K562 (cell line): ENCODE data around the gene LRRC15. TPM values are rescaled to one million over a fixed set of nuclear protein-coding genes. Genes with fewer than 3 reads are reported as not detected.

Experiments
- ATF7 ChIP-seq: fragments of 450-650 bp; IDR thresholded peaks from 2 replicates; pipeline ENCODE4 v1.7.1; 2014; ENCODE audit warnings: mild to moderate bottlenecking, moderate library complexity
- BHLHE40 ChIP-seq: IDR thresholded peaks from 2 replicates; pipeline ENCODE4 v1.6.1; 2011; ENCODE audit warnings: low read length, improper control_type of control experiment
- GTF2F1 ChIP-seq: IDR thresholded peaks from 2 replicates; pipeline ENCODE4 v1.6.1; 2011; ENCODE audit warnings: low read depth, low read length, improper control_type of control experiment
- KHSRP ChIP-seq: fragments of 450-650 bp; IDR thresholded peaks from 2 replicates; pipeline ENCODE4 v1.6.1; 2017
- L3MBTL2 ChIP-seq: fragments of 450-650 bp; IDR thresholded peaks from 2 replicates; pipeline ENCODE4 v1.6.1; 2016; ENCODE audit warnings: mild to moderate bottlenecking, moderate library complexity
- MEF2A ChIP-seq: IDR thresholded peaks from 2 replicates; pipeline ENCODE4 v1.6.1; 2011; ENCODE audit warnings: low read depth, mild to moderate bottlenecking, low read length, moderate library complexity; ENCODE audit not compliant: control insufficient read depth
- MLLT1 ChIP-seq, 2 experiments: fragments of 450-650 bp; IDR thresholded peaks; 2 replicates each; pipeline ENCODE4 v1.6.1; 2016
- PATZ1 ChIP-seq: fragments of 250-450 bp; sonication (Bioruptor Pico); IDR thresholded peaks from 2 replicates; pipeline ENCODE4 v1.5.0; 2020; ENCODE audit warnings: mild to moderate bottlenecking, borderline replicate concordance
- PHF20 ChIP-seq: fragments of 450-650 bp; IDR thresholded peaks from 2 replicates; pipeline ENCODE4 v1.6.1; 2018; ENCODE audit not compliant: partially characterized antibody
- PRMT5 ChIP-seq: sonication (generic); formaldehyde crosslinking; IDR thresholded peaks from 2 replicates; pipeline ENCODE4 v1.5.0; 2020; ENCODE audit warnings: missing genetic modification reagents
- RFX5 ChIP-seq: IDR thresholded peaks from 2 replicates; pipeline ENCODE4 v1.6.1; 2011; ENCODE audit warnings: low read depth, mild to moderate bottlenecking, improper control_type of control experiment, low read length
- SMARCA4 ChIP-seq: fragments of 450-650 bp; IDR thresholded peaks from 2 replicates; pipeline ENCODE4 v1.6.1; 2016
- SMARCE1 ChIP-seq: fragments of 450-650 bp; IDR thresholded peaks from 2 replicates; pipeline ENCODE4 v1.7.1; 2016; ENCODE audit warnings: mild to moderate bottlenecking
- TAF9B ChIP-seq: fragments of 450-650 bp; IDR thresholded peaks from 2 replicates; pipeline ENCODE4 v1.6.1; 2018; ENCODE audit warnings: mild to moderate bottlenecking; ENCODE audit not compliant: partially characterized antibody
- U2AF1 ChIP-seq: fragments of 200-400 bp; formaldehyde crosslinking; optimal IDR thresholded peaks from 2 replicates; pipeline ENCODE3; 2017; ENCODE audit warnings: mild to moderate bottlenecking, low read depth, low read length, moderate library complexity
- polyA plus RNA-seq, 8 experiments: library from polyadenylated mRNA; depleted of rRNA in 4 of 8; stranded (reverse) in 5 of 8; unstranded in 3 of 8; fragments of >200 nt; fragmentation: Nextera tagmentation in 2 of 8; fragmentation: Illumina TruSeq in 1 of 8; extraction: Ambion mirVana in 2 of 8; extraction: Trizol in 1 of 8; gene quantifications; 2 replicates each; pipeline versions ENCODE4 v1.2.1 to v1.2.3, GENCODE V29; 2011 to 2014; ENCODE audit warnings: inconsistent platforms in 1 of 8, missing spikeins in 1 of 8
- total RNA-seq, 7 experiments: library from RNA; depleted of rRNA in 6 of 7; stranded (reverse); fragments of >200 nt in 6 of 7; fragmentation: Illumina TruSeq in 2 of 7; extraction: Trizol in 2 of 7; gene quantifications; 2 replicates each; pipeline versions ENCODE4 v1.2.1 to v1.2.3, GENCODE V29; 2011 to 2021; ENCODE audit warnings: low replicate concordance in 1 of 7
- TF ChIP-seq, protein P1 (sequence below): IDR thresholded peaks from 2 replicates; pipeline ENCODE4 v1.6.1; 2011; ENCODE audit not compliant: insufficient read length; ENCODE audit errors: extremely low read depth
- TF ChIP-seq, protein P2 (sequence below): fragments of 450-650 bp; IDR thresholded peaks from 2 replicates; pipeline ENCODE4 v1.6.1; 2016
- TF ChIP-seq, protein P3 (sequence below): sonication (generic); formaldehyde crosslinking; IDR thresholded peaks from 2 replicates; pipeline ENCODE4 v1.8.0; 2022; ENCODE audit warnings: missing genetic modification reagents, mild to moderate bottlenecking, moderate library complexity, borderline replicate concordance
- TF ChIP-seq, protein P4 (sequence below): fragments of 250-450 bp; sonication (Bioruptor Pico); IDR thresholded peaks from 2 replicates; pipeline ENCODE4 v1.5.0; 2021; ENCODE audit warnings: mild to moderate bottlenecking, moderate library complexity

The LRRC15 gene
- total and polyA plus RNA-seq, 9 of the 15 experiments (the other 6 are each of a cell fraction or from before 2014, with no cell fraction given): not detected

DNA sequence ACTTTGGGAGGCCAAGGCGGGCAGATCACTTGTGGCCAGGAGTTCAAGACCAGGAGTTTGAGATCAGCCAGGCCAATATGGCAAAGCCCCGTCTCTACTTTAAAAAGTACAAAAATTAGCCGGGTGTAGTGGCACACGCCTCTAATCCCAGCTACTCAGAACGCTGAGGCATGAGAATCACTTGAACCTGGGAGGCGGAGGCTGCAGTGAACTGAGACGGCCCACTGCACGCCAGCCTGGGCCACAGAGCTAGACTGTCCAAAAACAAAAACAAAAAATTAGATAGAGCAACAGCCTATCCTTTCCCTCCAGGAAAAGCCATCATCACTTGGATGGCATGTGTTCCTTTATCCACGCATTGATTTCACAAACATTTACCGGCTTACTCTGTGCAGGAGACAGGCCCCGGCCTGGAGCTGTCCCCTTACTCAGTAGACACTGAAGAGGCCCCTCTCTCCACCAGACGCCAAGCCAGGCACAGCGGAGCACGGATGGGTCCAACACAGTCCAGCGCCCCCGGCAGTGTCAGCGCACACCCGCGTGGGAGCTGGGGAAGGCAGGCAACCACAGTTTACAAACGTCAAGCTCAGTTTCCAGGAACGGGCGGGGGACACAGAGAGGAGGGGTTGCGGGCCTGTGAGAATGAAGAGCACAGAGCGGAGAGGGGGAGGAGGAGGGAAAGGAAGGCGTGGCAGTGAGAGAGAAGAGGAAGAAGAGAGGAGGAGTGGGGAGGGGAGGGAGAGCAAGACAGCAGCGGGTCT is 26.4 kb upstream of the LRRC15 start (continued):
- TF ChIP-seq, protein P1, sequence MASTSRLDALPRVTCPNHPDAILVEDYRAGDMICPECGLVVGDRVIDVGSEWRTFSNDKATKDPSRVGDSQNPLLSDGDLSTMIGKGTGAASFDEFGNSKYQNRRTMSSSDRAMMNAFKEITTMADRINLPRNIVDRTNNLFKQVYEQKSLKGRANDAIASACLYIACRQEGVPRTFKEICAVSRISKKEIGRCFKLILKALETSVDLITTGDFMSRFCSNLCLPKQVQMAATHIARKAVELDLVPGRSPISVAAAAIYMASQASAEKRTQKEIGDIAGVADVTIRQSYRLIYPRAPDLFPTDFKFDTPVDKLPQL: no peak
- TF ChIP-seq L3MBTL2: peak; percentile 9; the same call in 1 of the 2 replicates
- no peak for TF ChIP-seq KHSRP
- TF ChIP-seq, protein P2, sequence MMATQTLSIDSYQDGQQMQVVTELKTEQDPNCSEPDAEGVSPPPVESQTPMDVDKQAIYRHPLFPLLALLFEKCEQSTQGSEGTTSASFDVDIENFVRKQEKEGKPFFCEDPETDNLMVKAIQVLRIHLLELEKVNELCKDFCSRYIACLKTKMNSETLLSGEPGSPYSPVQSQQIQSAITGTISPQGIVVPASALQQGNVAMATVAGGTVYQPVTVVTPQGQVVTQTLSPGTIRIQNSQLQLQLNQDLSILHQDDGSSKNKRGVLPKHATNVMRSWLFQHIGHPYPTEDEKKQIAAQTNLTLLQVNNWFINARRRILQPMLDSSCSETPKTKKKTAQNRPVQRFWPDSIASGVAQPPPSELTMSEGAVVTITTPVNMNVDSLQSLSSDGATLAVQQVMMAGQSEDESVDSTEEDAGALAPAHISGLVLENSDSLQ: peak; percentile 59
- no peak for TF ChIP-seq U2AF1
- TF ChIP-seq PRMT5 (CRISPR knock-in tag): no peak
- no peak for TF ChIP-seq PHF20
- TF ChIP-seq PATZ1 (CRISPR knock-in tag): no peak
- TF ChIP-seq MLLT1 (IDR thresholded peaks at IDR 0.05): peak in 1 of 2 experiments; percentile 65; a peak in 1 of 4 replicates
- 0 out of 2 replicates have a peak, but pooled peaks have one; percentile 9 for TF ChIP-seq BHLHE40
- TF ChIP-seq MEF2A: no peak
- TF ChIP-seq, protein P3, sequence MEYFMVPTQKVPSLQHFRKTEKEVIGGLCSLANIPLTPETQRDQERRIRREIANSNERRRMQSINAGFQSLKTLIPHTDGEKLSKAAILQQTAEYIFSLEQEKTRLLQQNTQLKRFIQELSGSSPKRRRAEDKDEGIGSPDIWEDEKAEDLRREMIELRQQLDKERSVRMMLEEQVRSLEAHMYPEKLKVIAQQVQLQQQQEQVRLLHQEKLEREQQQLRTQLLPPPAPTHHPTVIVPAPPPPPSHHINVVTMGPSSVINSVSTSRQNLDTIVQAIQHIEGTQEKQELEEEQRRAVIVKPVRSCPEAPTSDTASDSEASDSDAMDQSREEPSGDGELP (CRISPR knock-in tag): peak; percentile 42; the same call in 1 of the 2 replicates
- TF ChIP-seq ATF7: 0 out of 2 replicates have a peak, but pooled peaks have one; percentile 32
- no peak for TF ChIP-seq RFX5
- TF ChIP-seq, protein P4, sequence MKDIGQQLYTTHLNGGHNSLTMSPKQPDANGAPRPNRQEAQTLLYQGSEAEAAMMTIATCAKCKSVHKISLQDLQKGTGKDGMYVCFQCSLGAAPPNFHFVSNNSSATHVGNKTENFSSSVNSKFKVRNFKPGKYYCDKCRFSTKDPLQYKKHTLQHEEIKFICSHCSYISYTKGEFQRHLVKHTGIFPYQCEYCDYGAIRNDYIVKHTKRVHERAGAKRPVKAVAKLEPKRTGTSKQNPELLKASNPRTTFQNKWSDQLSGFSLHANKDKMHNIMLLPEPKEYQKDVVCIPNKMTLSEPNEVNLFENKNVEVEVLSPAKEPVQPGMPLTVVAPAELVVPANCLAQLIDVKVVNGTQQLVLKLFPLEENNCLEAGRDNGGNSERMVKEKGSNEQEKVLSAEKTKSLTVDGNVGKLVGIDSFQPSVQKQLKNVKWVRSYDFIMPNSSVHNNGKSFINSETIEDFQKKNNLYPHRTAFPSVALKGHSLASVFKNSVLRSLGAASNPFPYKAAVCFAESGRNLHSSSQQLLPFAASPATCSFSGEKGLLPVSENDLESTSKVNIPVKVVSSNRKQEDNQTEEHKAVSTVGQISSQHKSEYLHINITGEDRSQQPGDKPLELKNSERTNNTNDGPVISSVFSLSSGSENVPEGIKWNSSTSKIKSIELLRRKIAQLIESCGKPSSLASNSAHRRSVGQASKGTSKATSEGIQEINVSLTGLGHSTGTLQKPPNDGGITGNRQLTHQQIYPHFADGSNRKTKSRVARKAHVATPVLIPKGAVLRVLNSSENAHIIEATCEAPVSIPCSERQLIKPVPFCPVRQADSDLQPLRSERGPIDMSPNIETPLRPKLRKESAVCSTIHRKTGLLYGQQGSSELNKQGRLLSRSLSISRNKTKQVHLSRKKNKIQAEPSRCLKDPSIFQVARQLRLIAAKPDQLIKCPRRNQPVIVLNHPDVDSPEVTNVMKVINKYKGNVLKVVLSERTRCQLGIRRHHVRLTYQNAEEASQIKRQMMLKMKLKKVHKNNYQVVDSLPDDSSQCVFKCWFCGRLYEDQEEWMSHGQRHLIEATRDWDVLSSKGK (CRISPR knock-in tag): no peak
- no peak for TF ChIP-seq GTF2F1
- 0 out of 2 replicates have a peak, but pooled peaks have one; percentile 27 for TF ChIP-seq SMARCA4
- TF ChIP-seq TAF9B: no peak
- TF ChIP-seq SMARCE1: peak; percentile 41; the same call in 1 of the 2 replicates
